K562 (cell line): ENCODE results near the gene LONP1. TPM values are rescaled to one million over a fixed set of nuclear protein-coding genes. Genes with fewer than 3 reads are reported as not detected.
A peak's percentile ranks its signal among the peaks of the same experiment; 100 is the strongest.

Source experiments
- BCLAF1 ChIP-seq, 2 experiments: fragments of 450-650 bp in 1 of 2; IDR thresholded peaks; 2 replicates each; pipeline ENCODE4 v1.6.1; 2011 to 2017; ENCODE audit warnings: low read depth in 2 of 2, antibody characterized with exemption in 1 of 2, borderline replicate concordance in 1 of 2, low read length in 1 of 2, mild to moderate bottlenecking in 1 of 2, mixed read lengths in 1 of 2; ENCODE audit not compliant: control insufficient read depth in 1 of 2
- BHLHE40 ChIP-seq: IDR thresholded peaks from 2 replicates; pipeline ENCODE4 v1.6.1; 2011; ENCODE audit warnings: low read length, improper control_type of control experiment
- CBFA2T2 ChIP-seq: fragments of 450-650 bp; conservative IDR thresholded peaks from 2 replicates; pipeline ENCODE4 v1.6.1; 2017; ENCODE audit warnings: mild to moderate bottlenecking
- CTBP1 ChIP-seq: fragments of 450-650 bp; IDR thresholded peaks from 2 replicates; pipeline ENCODE4 v1.6.1; 2016; ENCODE audit warnings: borderline replicate concordance
- ETS2 ChIP-seq: IDR thresholded peaks from 2 replicates; pipeline ENCODE4 v1.6.1; 2016; ENCODE audit warnings: borderline replicate concordance, missing genetic modification characterization, mild to moderate bottlenecking, moderate library complexity, missing compliant biosample characterization; ENCODE audit not compliant: poor library complexity, severe bottlenecking
- HDGF ChIP-seq: fragments of 450-650 bp; IDR thresholded peaks from 2 replicates; pipeline ENCODE4 v1.6.1; 2016
- ILK ChIP-seq: fragments of 450-650 bp; IDR thresholded peaks from 2 replicates; pipeline ENCODE4 v1.6.1; 2016; ENCODE audit warnings: missing genetic modification characterization, low read depth, mild to moderate bottlenecking, missing compliant biosample characterization, moderate library complexity, borderline replicate concordance
- LCOR ChIP-seq: sonication (generic); formaldehyde crosslinking; IDR thresholded peaks from 2 replicates; pipeline ENCODE4 v1.8.0; 2022; ENCODE audit warnings: mild to moderate bottlenecking, missing genetic modification reagents
- NELFE ChIP-seq: IDR thresholded peaks from 2 replicates; pipeline ENCODE4 v1.6.1; 2011; ENCODE audit warnings: mild to moderate bottlenecking; ENCODE audit not compliant: insufficient read depth, insufficient read length
- NKRF ChIP-seq: fragments of 450-650 bp; IDR thresholded peaks from 2 replicates; pipeline ENCODE4 v1.6.1; 2016; ENCODE audit warnings: borderline replicate concordance
- POLR2H ChIP-seq: IDR thresholded peaks from 2 replicates; pipeline ENCODE4 v1.6.1; 2016; ENCODE audit warnings: missing genetic modification characterization, low read depth, mild to moderate bottlenecking, control low read depth, missing compliant biosample characterization, moderate library complexity
- PYGO2 ChIP-seq: fragments of 450-650 bp; IDR thresholded peaks from 2 replicates; pipeline ENCODE4 v1.6.1; 2016; ENCODE audit warnings: mild to moderate bottlenecking, missing genetic modification characterization, moderate library complexity, missing compliant biosample characterization
- THAP12 ChIP-seq: fragments of 250-450 bp; sonication (Bioruptor Pico); IDR thresholded peaks from 2 replicates; pipeline ENCODE4 v1.9.0; 2021; ENCODE audit warnings: mild to moderate bottlenecking, inconsistent platforms
- ZBTB49 ChIP-seq: sonication (generic); formaldehyde crosslinking; IDR thresholded peaks from 2 replicates; pipeline ENCODE4 v1.8.0; 2022; ENCODE audit warnings: missing genetic modification reagents, mild to moderate bottlenecking, borderline replicate concordance
- ZNF644 ChIP-seq: fragments of 200-800 bp; sonication (Bioruptor generic); IDR thresholded peaks from 2 replicates; pipeline ENCODE4 v1.6.1; 2016; ENCODE audit warnings: low read depth, missing genetic modification characterization, missing compliant biosample characterization
- polyA plus RNA-seq, 8 experiments: library from polyadenylated mRNA; depleted of rRNA in 4 of 8; stranded (reverse) in 5 of 8; unstranded in 3 of 8; fragments of >200 nt; fragmentation: Nextera tagmentation in 2 of 8; fragmentation: Illumina TruSeq in 1 of 8; extraction: Ambion mirVana in 2 of 8; extraction: Trizol in 1 of 8; gene quantifications; 2 replicates each; pipeline versions ENCODE4 v1.2.1 to v1.2.3, GENCODE V29; 2011 to 2014; ENCODE audit warnings: inconsistent platforms in 1 of 8, missing spikeins in 1 of 8
- total RNA-seq, 7 experiments: library from RNA; depleted of rRNA in 6 of 7; stranded (reverse); fragments of >200 nt in 6 of 7; fragmentation: Illumina TruSeq in 2 of 7; extraction: Trizol in 2 of 7; gene quantifications; 2 replicates each; pipeline versions ENCODE4 v1.2.1 to v1.2.3, GENCODE V29; 2011 to 2021; ENCODE audit warnings: low replicate concordance in 1 of 7

The LONP1 gene
- total and polyA plus RNA-seq, 9 of the 15 experiments (the other 6 are each of a cell fraction or from before 2014, with no cell fraction given): 1.1 to 238 (median 84.5) TPM

GRCh38 chr19:5690125-5690954 lies 29.6 kb downstream of the LONP1 start, which contains the start of gene RPL36 (continued):
- TF ChIP-seq CTBP1 (peak; percentile 83), ETS2 (tag) (no peak), CBFA2T2 (no peak), BHLHE40 (peak; percentile 32; the same call in 1 of the 2 replicates), THAP12 (CRISPR knock-in tag) (peak; percentile 93), LCOR (CRISPR knock-in tag) (peak; percentile 79), ZBTB49 (CRISPR knock-in tag) (0 out of 2 replicates have a peak, but pooled peaks have one; percentile 27), BCLAF1 (IDR thresholded peaks at IDR 0.05; ENCODE audit: borderline replicate concordance in 1 of 2, control insufficient read depth in 1 of 2, low read depth in 2 of 2, low read length in 1 of 2) (peak in 1 of 2 experiments; percentile 57; a peak in 1 of 4 replicates), PYGO2 (tag) (no peak), ILK (tag) (no peak), POLR2H (tag) (peak; percentile 96), NKRF (peak; percentile 79), NELFE (peak; percentile 47), ZNF644 (tag) (no peak), HDGF (peak; percentile 29; the same call in 1 of the 2 replicates)
